Measurements from ENCODE around the gene PDZD7.
A peak's percentile ranks its signal among the peaks of the same experiment; 100 is the strongest.

The PDZD7 gene

DNA sequence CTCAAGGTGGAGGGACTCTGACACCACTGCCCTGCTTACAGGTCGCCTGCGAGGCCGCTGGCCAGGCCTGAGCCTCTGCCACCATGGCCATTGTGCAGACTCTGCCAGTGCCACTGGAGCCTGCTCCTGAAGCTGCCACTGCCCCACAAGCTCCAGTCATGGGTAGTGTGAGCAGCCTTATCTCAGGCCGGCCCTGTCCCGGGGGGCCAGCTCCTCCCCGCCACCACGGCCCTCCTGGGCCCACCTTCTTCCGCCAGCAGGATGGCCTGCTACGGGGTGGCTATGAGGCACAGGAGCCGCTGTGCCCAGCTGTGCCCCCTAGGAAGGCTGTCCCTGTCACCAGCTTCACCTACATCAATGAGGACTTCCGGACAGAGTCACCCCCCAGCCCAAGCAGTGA, 28.5 kb downstream of the PDZD7 start:
- DNase-seq (ENCODE audit: low read depth in 2 of 2) = no peak

DNA sequence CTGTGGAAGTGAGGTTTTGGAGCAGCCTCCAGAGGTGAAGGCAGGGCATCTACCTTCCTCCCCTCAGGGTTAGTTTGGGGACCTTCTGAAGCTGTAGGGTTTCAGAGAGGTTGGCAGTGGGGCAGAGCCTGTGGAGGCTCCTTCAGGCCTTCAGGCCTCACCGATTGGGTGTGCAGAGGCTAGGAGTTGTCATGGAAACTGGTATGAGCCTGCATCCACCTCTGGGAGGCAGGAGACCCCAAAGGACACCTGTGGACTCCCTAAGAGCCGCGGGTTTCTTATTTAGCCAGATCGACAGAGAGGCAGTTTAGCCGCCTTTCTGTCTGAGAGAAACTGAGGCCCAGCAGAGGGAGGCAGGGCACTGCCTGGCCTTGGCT, 29.3 kb downstream of the PDZD7 start:
- no peak for DNase-seq (ENCODE audit: low read depth in 2 of 2)

DNA sequence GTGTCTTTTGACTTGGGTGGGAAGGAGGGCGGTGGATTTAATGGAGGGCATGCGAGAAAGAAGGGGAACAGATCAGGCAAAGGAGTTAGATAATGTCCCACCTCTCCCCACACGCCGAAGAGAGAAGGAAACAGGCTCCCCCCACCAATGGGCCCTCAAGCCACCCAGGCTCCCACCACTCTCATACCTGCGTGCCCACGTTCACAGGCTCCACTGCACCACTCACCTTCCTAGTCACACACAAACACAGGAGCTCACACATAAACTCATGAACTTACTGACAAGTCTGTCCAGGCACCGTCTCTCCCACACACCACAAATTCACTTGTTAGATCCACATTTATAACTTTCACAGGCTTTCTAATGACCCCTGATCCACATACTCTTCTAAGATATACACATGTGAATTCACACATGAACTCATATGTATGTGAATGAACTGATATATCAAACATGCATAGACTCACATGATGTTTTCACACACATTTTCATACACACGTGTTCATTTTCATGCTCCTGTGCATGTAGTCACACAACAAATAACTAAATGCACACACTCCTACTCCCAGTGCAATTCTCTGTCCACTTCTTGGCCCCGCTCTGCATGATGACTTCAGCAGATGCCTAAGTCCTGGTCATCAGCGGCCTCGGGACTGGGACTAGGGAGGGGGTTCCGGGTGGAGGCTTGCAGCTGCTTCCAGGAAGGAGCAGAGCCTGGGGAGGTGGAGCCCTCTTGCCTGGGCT, 29.8 kb downstream of the PDZD7 start:
- no peak for DNase-seq (ENCODE audit: low read depth in 2 of 2)

DNA sequence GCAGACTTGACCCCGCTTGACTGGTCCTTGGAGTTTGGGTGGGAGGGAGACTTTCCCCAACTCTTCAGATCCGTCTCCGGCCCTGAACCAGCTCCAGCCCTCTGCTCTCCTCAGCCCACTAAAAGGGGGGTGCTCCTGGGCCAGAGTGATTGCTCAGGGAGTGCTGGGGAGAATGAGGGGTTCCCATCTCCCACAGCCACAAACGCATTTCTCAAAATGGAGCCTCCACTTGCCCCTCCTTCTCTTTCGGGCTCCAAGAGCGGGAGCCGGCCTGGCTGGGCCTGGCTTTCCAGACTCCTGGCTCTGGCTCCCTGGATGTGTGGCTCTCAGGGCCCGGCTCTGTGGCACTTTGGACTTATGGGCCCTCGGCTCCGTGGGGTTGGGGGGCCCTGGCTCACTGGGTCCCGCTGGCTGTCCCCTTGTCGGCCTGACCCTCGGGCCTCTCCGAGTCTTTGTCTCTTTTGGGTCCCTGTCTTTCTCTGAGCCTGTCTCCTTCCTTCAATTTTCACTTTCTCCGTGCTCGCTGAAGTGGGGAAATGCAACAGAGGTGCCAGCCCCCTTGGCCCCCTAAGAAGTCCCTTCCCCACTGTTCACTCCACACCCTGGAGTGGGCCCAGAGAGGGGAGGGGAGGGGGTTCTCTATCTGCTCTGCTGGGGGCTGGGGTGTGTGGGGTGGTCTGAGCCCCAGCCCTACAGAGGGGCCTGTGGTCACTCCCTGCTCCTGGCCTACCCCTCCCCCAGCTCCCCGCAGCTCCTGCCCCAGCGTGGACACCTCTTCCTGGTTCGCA, 30.6 kb downstream of the PDZD7 start:
- no peak for DNase-seq (ENCODE audit: low read depth in 2 of 2)

DNA sequence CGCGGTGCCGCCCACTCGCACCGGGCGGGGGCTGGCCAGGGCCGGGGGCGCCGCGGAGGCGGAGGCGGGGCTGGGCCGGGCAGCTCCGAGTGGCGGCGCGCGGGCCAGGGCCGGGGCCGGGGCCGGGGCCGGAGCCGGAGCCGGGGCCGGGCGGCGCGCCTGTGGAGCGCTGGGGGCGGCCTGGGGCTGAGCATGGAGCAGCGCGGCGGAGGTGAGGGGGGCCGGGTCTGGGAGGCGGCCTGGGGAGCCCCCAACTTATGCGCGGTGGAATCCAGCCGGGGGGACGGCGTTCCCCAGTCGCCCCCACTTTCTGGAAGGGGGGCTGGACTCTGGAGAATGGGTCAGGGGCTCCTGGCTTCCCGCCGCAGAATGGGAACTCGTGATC, 31.2 kb downstream of the PDZD7 start, which contains the start of gene LZTS2:
Gene LZTS2, plus strand, starts transcription at position 67 of the 385 bp plus-strand sequence. CDS start 2,731 bp downstream, outside the sequence.
- DNase-seq (ENCODE audit: low read depth in 2 of 2) = no peak

DNA sequence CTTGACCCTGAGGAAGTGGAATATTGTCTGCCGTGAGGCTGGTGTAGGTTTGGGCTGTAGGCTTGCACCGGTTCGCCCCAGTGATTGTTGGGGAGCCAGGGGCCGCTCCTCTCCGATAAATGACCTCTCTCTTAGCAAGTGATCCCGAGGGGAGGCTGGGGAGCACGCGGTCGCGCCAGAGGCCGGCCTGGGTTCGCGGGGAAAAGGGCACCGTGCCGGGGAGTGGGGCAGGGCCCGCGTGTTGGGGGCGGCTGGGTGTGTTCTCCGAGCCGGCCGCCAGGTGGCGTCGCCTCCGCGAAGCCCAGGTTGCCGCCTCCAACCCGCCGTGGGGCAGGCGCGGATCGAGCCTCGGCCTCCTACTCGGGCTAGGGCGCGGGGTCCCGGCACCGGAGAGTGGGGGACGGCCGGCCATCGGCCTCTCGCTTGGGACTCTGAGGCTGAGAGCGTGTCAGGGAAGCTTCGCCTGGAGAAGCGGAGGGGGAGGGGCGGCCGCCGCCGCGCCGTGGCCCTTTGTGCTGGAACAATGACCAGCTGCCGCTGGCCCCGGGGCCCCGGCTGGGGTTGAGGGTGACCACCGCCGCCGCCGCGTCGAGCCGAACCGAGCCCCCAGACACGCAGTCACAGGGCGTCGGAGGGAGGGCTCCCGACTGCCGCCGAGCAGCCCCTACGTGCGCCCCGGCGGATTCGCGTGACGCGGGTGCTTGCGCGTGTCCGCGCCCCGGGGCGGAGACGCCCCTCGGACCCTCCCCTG, 31.8 kb downstream of the PDZD7 start:
- DNase-seq (ENCODE audit: low read depth in 2 of 2) = peak; percentile 51 to 57

DNA sequence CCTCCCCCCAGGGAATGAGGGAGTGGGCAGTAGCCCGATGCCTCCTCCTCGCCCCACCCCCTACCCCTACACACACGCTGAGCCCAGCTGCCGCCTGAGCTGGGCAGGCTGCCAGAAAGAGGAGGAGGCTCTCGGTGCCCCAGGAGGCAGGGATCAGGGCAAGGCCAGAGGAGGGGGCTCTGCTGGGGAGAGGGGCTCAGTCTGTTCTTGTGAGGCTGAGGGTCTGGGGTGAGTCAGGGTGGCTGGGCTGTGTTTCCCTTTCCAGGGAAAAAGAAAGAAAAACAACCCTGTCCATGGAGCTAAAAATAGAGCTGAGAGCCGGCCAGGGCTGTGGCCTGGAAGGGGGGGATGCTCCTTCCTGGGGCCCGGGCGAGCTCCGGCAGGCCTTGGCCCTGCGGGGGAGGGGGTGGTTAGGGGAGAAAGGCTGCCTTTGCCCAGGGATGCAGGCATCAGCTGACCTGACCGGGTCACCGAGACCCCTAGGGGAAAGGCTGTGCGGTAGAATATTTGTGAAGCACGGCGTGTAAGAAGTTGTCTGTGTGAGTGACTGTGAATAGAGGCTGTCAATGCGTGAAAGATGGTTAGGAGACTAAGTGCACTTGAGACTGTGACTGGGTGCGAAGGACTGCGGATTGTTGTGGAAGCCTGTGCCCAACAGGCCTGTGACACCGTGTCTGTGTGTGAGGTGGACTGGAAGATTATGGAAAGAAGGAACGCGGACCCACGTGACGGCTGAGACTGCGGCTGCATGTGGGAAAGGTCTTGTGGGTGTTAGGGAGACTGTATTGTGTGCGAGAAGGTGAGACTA, 32.5 kb downstream of the PDZD7 start:
- peak in 1 of 2 donors; percentile 23 for DNase-seq (ENCODE audit: low read depth in 2 of 2)

DNA sequence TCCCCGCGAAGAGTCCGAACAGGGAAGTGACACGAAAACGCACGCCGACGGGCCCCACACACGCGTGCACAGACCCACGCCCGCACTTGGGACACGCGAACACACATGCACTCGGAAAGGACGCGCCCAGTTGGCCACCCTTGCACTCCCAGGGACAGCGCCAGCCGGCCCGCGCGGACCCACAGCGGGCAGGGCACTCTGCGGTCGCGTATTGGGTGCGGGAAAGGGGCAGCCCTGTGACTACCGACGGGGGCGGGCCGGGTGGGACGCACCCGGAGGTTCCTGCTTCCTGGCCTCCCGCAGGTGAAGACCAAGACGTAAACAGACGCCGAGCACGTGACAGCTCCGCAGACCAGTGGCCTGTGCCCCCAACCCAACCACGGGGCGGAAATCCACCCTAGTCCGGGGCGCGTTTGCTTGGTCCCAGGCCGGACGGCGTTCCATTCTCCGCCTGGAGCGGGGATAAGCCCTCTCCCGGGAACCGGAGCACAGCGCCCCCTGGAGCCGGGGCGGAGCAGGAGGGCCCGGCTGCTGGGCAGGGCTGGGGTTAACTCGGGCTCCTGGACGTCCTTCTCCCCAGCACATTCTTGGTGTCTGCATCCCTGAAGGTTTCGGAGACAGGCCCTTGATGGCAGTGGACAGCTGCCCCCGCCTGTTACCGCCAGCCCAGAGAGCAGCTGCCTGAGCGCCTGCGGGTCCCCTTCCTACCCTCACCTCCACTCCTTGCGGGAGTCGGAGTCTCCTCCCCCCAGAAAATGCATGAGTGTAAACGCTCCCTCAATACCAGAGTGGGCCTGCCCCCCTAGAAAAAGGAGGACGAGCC, 33.4 kb downstream of the PDZD7 start:
- peak in 1 of 2 donors; percentile 49 for DNase-seq (ENCODE audit: low read depth in 2 of 2)

DNA sequence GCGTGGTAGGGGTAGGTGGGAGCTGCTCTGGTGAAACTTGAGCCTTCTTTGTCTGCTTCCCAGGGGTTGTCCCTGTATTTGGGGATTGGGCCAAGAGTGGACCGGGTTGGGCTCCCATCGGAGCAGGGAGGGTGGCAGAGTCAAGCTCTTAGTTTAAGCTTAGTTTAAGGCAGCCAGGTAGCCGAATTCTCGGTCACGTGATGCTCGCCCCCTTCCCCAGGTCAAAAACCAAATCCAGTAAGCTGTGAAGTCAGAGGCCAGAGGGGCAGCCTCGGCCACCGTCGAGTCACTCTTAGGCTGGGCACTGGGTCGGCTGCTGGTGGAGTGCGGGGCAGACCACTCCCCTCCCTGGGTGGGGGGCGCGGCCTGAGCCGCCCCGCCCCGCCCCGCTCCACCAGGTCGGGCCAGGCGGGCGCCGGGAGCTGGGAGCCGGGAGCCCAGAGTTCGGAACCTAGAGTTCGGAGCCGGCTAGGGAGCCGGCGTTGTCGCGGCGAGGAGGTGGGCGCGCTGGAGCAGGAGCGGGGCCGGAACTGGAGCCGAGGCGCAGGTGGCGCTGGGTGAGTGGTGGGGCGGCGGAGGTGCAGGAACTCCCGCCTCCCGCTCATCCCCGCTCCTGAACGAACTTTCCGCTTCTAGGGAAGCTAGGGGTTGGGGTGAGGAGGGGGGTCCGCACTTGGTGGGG, 34.1 kb downstream of the PDZD7 start:
- no peak for DNase-seq (ENCODE audit: low read depth in 2 of 2)

DNA sequence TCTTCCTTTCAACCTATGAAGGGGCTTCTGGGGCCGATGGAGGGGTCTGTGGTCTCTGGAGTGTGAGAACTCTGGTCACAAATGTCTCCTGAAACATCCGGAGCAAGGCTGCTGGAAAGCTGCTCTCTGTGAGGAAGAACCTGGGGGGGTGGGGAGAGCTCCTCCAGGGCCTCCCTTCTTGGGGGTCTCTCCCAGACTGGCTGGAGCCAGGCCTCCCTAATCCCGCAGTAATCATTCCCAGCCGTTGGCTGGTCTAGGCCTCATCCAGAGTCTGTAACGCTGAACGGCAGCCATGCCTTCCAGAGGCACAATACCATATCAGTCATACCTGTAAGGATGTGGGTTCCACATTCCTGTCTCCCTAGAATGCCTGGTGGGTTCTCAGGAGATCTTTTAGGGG, 35.7 kb downstream of the PDZD7 start:
- DNase-seq (ENCODE audit: low read depth in 2 of 2) = no peak

DNA sequence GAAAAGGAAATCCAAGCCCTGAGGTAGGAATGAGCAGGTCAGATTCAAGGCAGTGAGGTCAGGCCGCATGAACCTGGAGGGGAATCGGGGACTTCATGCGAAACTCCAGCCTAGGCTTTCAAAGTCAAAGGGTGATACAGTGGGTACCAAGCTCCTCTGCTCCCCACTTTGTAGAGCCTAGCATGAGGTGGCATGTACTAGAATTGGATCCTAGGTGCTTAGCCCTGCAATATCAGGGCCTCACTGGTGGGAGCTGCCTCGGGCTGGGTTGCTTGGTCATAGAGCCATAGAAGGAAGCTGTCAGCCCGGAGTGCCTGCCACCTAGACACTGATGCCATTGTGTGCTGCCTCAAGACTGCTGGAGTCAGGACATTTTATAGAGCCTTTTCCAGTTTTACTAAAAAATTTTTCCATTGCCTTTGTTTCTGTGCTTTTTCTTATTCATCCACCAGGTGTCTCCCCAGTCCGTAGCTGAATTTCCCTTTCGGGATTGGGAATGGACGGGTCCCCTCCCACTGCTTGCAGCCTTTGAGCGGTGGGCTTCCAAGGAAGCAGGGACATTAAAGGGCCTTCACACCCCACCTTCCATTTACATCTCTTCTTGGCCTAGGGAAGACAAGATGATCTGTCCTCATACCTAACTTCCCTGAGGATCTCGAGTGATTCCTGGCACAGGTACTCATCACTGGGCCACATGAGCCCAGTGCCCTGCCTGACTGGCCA, 36.8 kb downstream of the PDZD7 start:
- DNase-seq (ENCODE audit: low read depth in 2 of 2) = no peak

DNA sequence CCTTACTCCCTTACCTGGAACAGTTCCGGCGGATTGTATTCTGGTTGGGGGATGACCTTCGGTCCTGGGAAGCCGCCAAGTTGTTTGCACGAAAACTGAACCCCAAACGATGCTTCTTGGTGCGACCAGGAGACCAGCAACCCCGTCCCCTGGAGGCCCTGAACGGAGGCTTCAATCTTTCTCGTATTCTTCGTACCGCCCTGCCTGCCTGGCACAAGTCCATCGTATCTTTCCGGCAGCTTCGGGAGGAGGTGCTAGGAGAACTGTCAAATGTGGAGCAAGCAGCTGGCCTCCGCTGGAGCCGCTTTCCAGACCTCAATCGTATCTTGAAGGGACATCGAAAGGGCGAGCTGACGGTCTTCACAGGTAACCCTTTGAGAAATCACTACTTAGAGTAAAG, 41.8 kb downstream of the PDZD7 start:
- DNase-seq (ENCODE audit: low read depth in 2 of 2) = no peak

DNA sequence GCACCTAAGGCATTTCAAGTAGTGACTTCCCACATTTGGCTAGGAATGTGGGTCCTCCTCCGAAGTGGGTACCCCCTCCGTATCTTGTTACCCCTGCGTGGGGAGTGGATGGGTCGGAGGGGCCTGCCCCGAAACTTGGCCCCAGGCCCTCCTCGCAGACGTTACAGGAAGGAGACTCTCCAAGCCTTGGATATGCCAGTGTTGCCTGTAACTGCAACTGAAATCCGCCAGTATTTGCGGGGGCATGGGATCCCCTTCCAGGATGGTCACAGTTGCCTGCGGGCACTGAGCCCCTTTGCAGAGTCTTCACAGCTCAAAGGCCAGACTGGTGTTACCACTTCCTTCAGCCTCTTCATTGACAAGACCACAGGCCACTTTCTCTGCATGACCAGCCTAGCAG, 42.8 kb downstream of the PDZD7 start:
- DNase-seq (ENCODE audit: low read depth in 2 of 2) = no peak

DNA sequence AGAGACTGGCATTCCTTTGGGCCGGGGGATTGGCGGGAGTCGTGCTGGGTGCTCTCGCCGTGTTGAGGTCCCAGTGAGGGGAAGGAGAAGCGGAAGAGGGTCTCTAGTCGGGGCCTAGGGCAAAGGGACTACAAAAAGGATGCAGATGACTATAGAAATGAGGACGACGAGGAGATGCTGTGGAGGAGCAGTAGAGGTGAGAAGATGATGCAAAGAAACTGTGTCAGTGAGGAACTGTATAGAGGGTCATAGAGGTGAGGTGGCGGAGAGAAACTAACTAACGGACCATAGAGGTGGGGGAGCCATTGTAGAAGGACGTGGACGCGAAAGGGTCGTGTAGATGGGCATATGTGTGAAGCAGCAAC, 43.3 kb downstream of the PDZD7 start:
- DNase-seq (ENCODE audit: low read depth in 2 of 2) = no peak

DNA sequence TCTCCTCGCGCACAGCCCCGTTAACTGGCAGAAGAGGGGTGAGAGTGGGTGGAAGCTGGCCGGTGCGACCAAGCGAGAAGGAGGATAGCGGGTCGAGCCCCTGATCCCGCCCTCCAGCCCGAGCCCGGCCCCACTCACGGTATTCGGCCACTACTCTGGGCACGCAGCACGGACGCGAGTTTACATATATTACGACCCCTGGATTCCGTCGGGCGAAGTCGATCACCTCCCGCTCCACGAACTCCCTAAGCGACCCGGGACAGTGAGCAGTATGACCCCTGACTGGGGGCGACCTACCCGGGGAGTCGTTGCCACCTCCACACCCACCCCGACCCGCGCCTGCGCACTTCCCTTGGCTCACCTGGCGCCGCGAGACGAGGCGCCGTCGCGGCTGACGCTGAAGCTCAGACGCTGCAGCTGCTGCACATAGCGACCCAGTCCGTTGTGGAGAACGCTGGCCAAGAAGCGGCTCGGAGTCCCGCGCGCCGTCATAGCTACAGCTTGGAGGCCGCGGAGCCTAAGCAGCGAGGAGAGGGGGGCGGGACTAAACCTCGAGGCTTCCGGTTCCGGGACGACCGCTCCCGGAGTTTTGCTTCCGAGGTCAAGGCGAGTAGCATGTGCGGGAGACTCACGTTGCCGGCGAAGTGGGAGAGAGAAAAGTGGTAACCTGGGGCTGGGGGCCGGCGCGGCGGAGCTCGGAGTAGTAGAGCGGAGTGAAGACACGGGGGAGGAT, 43.8 kb downstream of the PDZD7 start, which contains the start of the genes MRPL43 and TWNK:
Gene MRPL43, minus strand, starts transcription at position 546 of the 733 bp plus-strand sequence. Its CDS starts 54 bp downstream, at position 492.
Gene TWNK, plus strand, starts transcription at position 592 of the 733 bp plus-strand sequence. CDS start 668 bp downstream, outside the sequence.
- peak; percentile 68 to 74 for DNase-seq (ENCODE audit: low read depth in 2 of 2)

DNA sequence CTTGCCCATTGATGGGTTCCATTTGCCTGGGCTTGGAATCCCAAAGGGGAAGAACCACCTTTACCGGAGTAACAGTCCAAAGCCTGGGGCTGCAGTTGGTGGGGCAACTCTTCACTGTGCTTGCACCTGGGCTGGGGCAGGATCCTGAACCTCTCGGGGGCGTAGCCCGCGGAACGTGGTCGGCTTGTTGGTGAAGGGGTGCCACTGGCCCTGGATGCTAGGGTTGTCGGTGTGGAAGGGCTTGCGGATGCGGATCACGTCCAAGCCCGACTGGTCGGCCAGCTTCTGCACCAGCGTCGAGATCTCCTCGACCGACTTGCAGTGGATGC, 44.3 kb downstream of the PDZD7 start:
- DNase-seq (ENCODE audit: low read depth in 2 of 2) = no peak

DNA sequence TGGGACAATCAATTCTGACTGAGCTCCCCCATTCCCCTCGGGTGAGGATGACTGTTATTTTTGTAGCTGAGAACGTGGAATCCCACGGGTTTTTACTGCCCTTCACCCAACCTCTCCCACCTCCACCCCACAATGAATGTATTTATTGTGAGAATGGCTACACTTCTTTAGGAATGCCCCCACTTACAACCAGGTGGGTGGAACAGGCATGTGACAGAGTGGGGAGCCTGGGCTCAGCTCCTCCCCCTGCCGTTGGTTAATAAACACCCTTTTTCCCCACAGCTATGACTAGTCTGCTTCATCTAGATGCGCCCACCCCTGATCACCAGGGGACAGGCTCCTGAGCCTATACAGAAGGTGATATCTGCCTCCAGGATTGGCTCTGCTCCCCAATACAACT, 45.6 kb downstream of the PDZD7 start:
- DNase-seq (ENCODE audit: low read depth in 2 of 2) = no peak

DNA sequence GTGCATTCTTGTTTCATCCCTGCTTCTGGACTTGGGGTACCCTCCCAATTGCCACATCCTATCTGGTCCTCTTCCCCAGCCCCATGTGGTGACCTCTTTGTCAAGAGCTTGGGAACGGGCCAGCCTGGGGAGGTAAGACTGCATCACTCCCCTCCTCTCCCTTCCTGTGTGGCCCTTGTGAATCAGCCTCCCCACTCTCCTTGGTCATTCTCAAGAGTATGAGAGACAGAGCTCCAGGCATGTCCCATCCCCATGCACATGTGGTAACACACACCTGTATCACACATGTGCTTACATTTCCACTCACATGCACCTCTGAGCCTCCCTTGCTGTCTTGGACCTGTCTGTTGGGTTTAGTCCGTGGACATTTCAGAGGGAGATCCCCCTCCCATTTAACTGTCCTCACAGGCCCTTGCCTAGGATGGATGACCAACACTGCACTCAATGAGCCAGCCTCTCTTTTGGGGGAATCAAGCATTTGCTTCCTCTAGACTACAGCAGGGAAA, 46.2 kb downstream of the PDZD7 start:
- DNase-seq (ENCODE audit: low read depth in 2 of 2) = no peak

All from stimulated activated CD8-positive, alpha-beta memory T cell treated with anti-CD3 and anti-CD28 coated beads, Interleukin-15, amount 100 ng/mL, for 4 hours (primary cell).